ENCODE results near the gene CISH. TPM values are rescaled to one million over a fixed set of nuclear protein-coding genes. Genes with fewer than 3 reads are reported as not detected.

CISH gene
- total and polyA plus RNA-seq, 2 of the 4 experiments (the other 2 are of a cell fraction) = 0.90 to 4.0 TPM

- no peaks in the 10 kb centered on the region for H3K36me3 ChIP-seq (ENCODE audit: control insufficient read depth, insufficient read depth, low read length)
- H4K91ac ChIP-seq (ENCODE audit: insufficient read depth, low read depth, low read length) = no peak overlapping the region
- H3K23ac ChIP-seq (ENCODE audit: low read depth, low read length) = no peak overlapping the region
- no TSS peak for BruUV-seq (replicated peaks)
- H3K27me3 ChIP-seq (ENCODE audit: control insufficient read depth, insufficient read depth, low read length) = no peaks in the 10 kb centered on the region
- no peak for TF ChIP-seq CEBPB (IDR thresholded peaks at IDR 0.05; ENCODE audit: low read depth, low read length)
- TF ChIP-seq USF2 (IDR thresholded peaks at IDR 0.05; ENCODE audit: low read depth, low read length) = no peak
- TF ChIP-seq RFX5 (IDR thresholded peaks at IDR 0.05; ENCODE audit: low read depth, low read length) = no peak
- no peak for TF ChIP-seq MAZ (IDR thresholded peaks at IDR 0.05; ENCODE audit: borderline replicate concordance, low read depth, low read length)
- TF ChIP-seq CHD1 (IDR thresholded peaks at IDR 0.05; ENCODE audit: low read depth, low read length) = no peak
- TF ChIP-seq RCOR1 (IDR thresholded peaks at IDR 0.05; ENCODE audit: insufficient replicate concordance, low read length) = no peak
- TF ChIP-seq FOS (IDR thresholded peaks at IDR 0.05; ENCODE audit: low read depth, low read length) = no peak
- TF ChIP-seq RAD21 (IDR thresholded peaks at IDR 0.05; ENCODE audit: low read length) = no peak
- TF ChIP-seq MXI1 (IDR thresholded peaks at IDR 0.05; ENCODE audit: borderline replicate concordance, low read depth, low read length) = no peak
- no peak for TF ChIP-seq NFE2L2 (IDR thresholded peaks at IDR 0.05; ENCODE audit: low read depth, low read length)
- TF ChIP-seq CTCF (conservative IDR thresholded peaks at IDR 0.05; ENCODE audit: low read depth, low read length) = no peak
- H2BK120ac ChIP-seq (ENCODE audit: low read depth, low read length) = no peak overlapping the region
- no peak overlapping the region for H2BK5ac ChIP-seq (ENCODE audit: low read depth, low read length, poor library complexity, severe bottlenecking)
- no peak overlapping the region for H3K4me3 ChIP-seq (ENCODE audit: insufficient read depth, low read depth, low read length)
- no peak overlapping the region for H2BK20ac ChIP-seq (ENCODE audit: low read depth, low read length)
- no peak overlapping the region for H4K5ac ChIP-seq (ENCODE audit: low read depth, low read length)
- H2BK15ac ChIP-seq (ENCODE audit: low read depth, low read length) = no peak overlapping the region
- H3K56ac ChIP-seq (ENCODE audit: extremely low read depth, insufficient read depth, low read length) = no peak overlapping the region
- dilution Hi-C loops (cut with HindIII; ENCODE audit: low sequenced_read_pairs, unreplicated experiment) = no loop called here
- CTCF ChIA-PET = no interaction called here
- no peak overlapping the region for H3K9ac ChIP-seq (ENCODE audit: low read depth, low read length)
- peaks cover 0 to 8% of the 10 kb centered on the region in 2 experiments; a peak in 1 of 4 replicates for H3K79me1 ChIP-seq (ENCODE audit: low read depth in 1 of 2, low read length in 2 of 2)
- H3K18ac ChIP-seq (ENCODE audit: low read depth, low read length) = no peak overlapping the region
- in situ Hi-C loops (cut with MboI; ENCODE audit: low sequenced_read_pairs) = no loop called here
- peaks cover 23% of the 10 kb centered on the region for H3K9me1 ChIP-seq (ENCODE audit: insufficient read depth, low read length)
- no peak for ATAC-seq (ENCODE audit: low read depth)
- H3K14ac ChIP-seq (replicated peaks; ENCODE audit: low read depth, low read length) = no peak overlapping the region
- H3K4ac ChIP-seq (ENCODE audit: low read depth, low read length) = no peak overlapping the region
- no peak for DNase-seq
- H2AK9ac ChIP-seq (replicated peaks; ENCODE audit: low read depth, low read length, poor library complexity) = no peak overlapping the region
- H4K20me1 ChIP-seq (ENCODE audit: insufficient read depth, low read length) = peaks cover 13% of the 10 kb centered on the region; the same call in 1 of the 2 replicates
- no peak overlapping the region for H2AFZ ChIP-seq (replicated peaks; ENCODE audit: low read length, poor library complexity)
- H3K4me2 ChIP-seq (ENCODE audit: low read depth, low read length) = no peak overlapping the region
- no peak overlapping the region for H4K8ac ChIP-seq (ENCODE audit: low read depth in 2 of 2, low read length in 2 of 2)
- H3K9me3 ChIP-seq (ENCODE audit: control insufficient read depth, insufficient read depth, low read length) = no peaks in the 10 kb centered on the region
- H2AK5ac ChIP-seq (ENCODE audit: low read depth, low read length) = no peak overlapping the region
- no peak overlapping the region for H3K27ac ChIP-seq (ENCODE audit: insufficient read depth, low read length)
- POLR2A ChIA-PET (ENCODE audit: unreplicated experiment) = no interaction called here
- intact Hi-C loops (cut with micrococcal nuclease) = no loop called here
- peaks cover 6% of the 10 kb centered on the region for H3K4me1 ChIP-seq (ENCODE audit: control insufficient read depth, insufficient read depth, low read length)
These were observed 23.5 kb upstream of the CISH start for GRCh38 chr3:50635066-50635465.
